ENCODE results near the gene MAP4K4. TPM values are rescaled to one million over a fixed set of nuclear protein-coding genes. Genes with fewer than 3 reads are reported as not detected.
"Not testable (repeated sequence)": the region's sequence is repeated elsewhere in the genome, so short reads cannot be mapped to it uniquely, and the experiment has no call there.

Gene MAP4K4
- total RNA-seq, 4 donors from 2014 or later: 33.8 to 47.3 (median 35.7) TPM

DNA sequence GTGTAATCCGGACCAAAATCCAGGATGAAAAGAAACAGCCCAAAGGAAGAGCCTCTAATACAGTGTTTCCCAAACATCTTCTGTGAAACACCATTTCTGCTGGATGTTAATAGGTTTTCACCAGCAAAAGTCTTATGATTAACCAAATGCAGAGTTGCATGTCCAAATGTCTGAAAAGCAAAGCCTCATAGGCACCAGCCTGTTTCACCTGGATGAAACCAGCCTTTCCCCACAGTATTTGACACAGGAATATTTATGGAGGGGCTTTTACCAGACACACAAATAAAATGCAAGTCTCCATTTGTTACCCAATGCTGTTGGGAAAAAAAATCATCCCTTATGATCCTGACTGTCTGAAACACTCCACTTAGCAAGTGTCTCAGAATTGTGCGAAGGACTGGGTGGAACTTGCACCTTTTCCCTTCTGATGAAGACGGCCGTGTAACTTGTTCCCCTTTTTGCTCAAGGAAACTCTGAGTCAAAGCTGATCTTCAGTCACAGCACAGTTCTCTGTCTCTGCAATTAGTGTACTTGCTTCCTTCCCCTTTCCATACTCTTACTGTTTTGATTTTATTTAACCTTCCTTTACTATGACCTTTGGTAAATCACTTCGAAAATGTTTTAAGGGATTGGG, 223.9 kb downstream of the MAP4K4 start:
- Histone ChIP-seq H3K4me3 (replicated peaks in 1 of 3) (no peak overlapping the region), H3K36me3 (no peaks in the 10 kb centered on the region), H3K27me3 (no peaks in the 10 kb centered on the region), H3K4me1 (no peaks in the 10 kb centered on the region), H3K27ac (no peak overlapping the region), H3K9me3 (no peaks in the 10 kb centered on the region)
- intact Hi-C loops (cut with DNase I): no loop called here
- DNase-seq: no peak
- no peak for TF ChIP-seq POLR2A (IDR thresholded peaks at IDR 0.05)
- TF ChIP-seq, protein P1, sequence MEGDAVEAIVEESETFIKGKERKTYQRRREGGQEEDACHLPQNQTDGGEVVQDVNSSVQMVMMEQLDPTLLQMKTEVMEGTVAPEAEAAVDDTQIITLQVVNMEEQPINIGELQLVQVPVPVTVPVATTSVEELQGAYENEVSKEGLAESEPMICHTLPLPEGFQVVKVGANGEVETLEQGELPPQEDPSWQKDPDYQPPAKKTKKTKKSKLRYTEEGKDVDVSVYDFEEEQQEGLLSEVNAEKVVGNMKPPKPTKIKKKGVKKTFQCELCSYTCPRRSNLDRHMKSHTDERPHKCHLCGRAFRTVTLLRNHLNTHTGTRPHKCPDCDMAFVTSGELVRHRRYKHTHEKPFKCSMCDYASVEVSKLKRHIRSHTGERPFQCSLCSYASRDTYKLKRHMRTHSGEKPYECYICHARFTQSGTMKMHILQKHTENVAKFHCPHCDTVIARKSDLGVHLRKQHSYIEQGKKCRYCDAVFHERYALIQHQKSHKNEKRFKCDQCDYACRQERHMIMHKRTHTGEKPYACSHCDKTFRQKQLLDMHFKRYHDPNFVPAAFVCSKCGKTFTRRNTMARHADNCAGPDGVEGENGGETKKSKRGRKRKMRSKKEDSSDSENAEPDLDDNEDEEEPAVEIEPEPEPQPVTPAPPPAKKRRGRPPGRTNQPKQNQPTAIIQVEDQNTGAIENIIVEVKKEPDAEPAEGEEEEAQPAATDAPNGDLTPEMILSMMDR (IDR thresholded peaks at IDR 0.05): no peak
- WGBS, 2 donors: 80 to 87% methylated on average over 5 of the region's 5 CpGs

DNA sequence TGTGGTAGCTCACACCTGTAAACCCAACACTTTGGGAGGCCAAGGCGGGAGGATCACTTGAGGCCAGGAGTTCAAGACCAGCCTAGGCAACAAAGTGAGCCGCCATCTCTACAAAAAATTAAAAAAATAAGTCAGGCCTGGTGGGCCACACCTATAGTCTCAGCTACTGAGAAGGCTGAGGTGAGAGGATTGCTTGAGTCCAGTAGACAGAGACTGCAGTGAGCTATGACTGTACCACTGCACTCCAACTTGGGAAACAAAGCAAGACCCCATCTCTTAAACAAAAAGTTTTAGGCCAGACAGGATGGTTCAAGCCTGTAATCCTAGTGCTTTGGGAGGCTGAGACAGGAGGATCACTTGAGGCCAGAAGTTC, 224.4 kb downstream of the MAP4K4 start:
- intact Hi-C loops (cut with DNase I): no loop called here
- H3K4me3 ChIP-seq (replicated peaks in 1 of 3): no peak overlapping the region
- H3K27ac ChIP-seq: no peak overlapping the region
- H3K9me3 ChIP-seq: no peaks in the 10 kb centered on the region
- H3K27me3 ChIP-seq: no peaks in the 10 kb centered on the region
- WGBS, 2 donors: 92 to 95% methylated on average over 2 of the region's 2 CpGs
- H3K36me3 ChIP-seq: no peaks in the 10 kb centered on the region
- DNase-seq: no peak
- TF ChIP-seq, protein P1 (IDR thresholded peaks at IDR 0.05): no peak
- no peak for TF ChIP-seq POLR2A (IDR thresholded peaks at IDR 0.05)
- H3K4me1 ChIP-seq: no peaks in the 10 kb centered on the region

DNA sequence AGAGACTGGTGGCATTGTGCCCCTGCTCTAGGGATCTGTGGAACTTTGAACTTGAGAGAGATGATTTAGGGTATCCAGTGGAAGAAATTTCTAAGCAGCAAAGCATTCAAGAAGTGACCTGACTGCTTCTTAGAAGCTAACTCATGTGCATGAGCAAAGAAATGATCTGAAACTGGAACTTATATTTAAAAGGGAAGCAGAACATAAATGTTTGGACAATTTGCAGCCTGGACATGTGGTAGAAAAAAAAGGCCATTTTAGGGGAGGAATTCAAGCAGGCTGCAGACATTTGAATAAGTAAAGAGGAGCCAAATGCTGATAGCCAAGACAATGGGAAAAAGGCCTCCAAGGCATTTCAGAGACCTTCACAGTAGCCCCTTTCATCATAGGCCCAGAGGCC, 226.8 kb downstream of the MAP4K4 start:
- H3K9me3 ChIP-seq; H3K4me1 ChIP-seq; intact Hi-C loops (cut with DNase I); H3K36me3 ChIP-seq; H3K27me3 ChIP-seq; H3K27ac ChIP-seq; H3K4me3 ChIP-seq (replicated peaks in 1 of 3); DNase-seq: not testable (repeated sequence)

GRCh38 chr2:101930019-101930418, 232.5 kb downstream of the MAP4K4 start:
- no peak overlapping the region for H3K4me3 ChIP-seq (replicated peaks in 1 of 3)
- H3K27me3 ChIP-seq: no peaks in the 10 kb centered on the region
- no peak overlapping the region for H3K27ac ChIP-seq
- TF ChIP-seq, protein P1 (IDR thresholded peaks at IDR 0.05): no peak
- TF ChIP-seq POLR2A (IDR thresholded peaks at IDR 0.05): no peak
- H3K9me3 ChIP-seq: no peaks in the 10 kb centered on the region
- no peaks in the 10 kb centered on the region for H3K4me1 ChIP-seq
- intact Hi-C loops (cut with DNase I): no loop called here
- WGBS, 2 donors: 61 to 63% methylated on average over 3 of the region's 3 CpGs
- DNase-seq: peak; percentile 69 to 84
- H3K36me3 ChIP-seq: no peaks in the 10 kb centered on the region

- WGBS, 2 donors: 81 to 84% methylated on average over 4 of the region's 4 CpGs
- intact Hi-C loops (cut with DNase I): no loop called here
- no peak for TF ChIP-seq POLR2A (IDR thresholded peaks at IDR 0.05)
- TF ChIP-seq, protein P1 (IDR thresholded peaks at IDR 0.05): no peak
These were observed 233.3 kb downstream of the MAP4K4 start for GRCh38 chr2:101930847-101931246.

GRCh38 chr2:101931402-101931801, 233.9 kb downstream of the MAP4K4 start:
- no peaks in the 10 kb centered on the region for H3K9me3 ChIP-seq
- TF ChIP-seq POLR2A (IDR thresholded peaks at IDR 0.05): no peak
- TF ChIP-seq, protein P1 (IDR thresholded peaks at IDR 0.05): no peak
- no peaks in the 10 kb centered on the region for H3K4me1 ChIP-seq
- no peaks in the 10 kb centered on the region for H3K36me3 ChIP-seq
- H3K27me3 ChIP-seq: no peaks in the 10 kb centered on the region
- H3K4me3 ChIP-seq (replicated peaks in 1 of 3): no peak overlapping the region
- no peak for DNase-seq
- no peak overlapping the region for H3K27ac ChIP-seq
- intact Hi-C loops (cut with DNase I): no loop called here
- 73 to 91% methylated on average over 3 of the region's 3 CpGs for WGBS, 2 donors

More at GRCh38 chr2:101930847-101931246, 233.3 kb downstream of the MAP4K4 start:
- H3K36me3 ChIP-seq: no peaks in the 10 kb centered on the region
- no peaks in the 10 kb centered on the region for H3K4me1 ChIP-seq
- no peaks in the 10 kb centered on the region for H3K27me3 ChIP-seq
- H3K27ac ChIP-seq: no peak overlapping the region
- no peak for DNase-seq
- H3K9me3 ChIP-seq: no peaks in the 10 kb centered on the region
- no peak overlapping the region for H3K4me3 ChIP-seq (replicated peaks in 1 of 3)

GRCh38 chr2:101935764-101936163, 238.3 kb downstream of the MAP4K4 start:
- H3K4me3 ChIP-seq (replicated peaks in 1 of 3); H3K36me3 ChIP-seq; intact Hi-C loops (cut with DNase I); DNase-seq; H3K9me3 ChIP-seq; H3K4me1 ChIP-seq; H3K27ac ChIP-seq; H3K27me3 ChIP-seq: not testable (repeated sequence)
- WGBS, 2 donors: 50 to 68% methylated on average over 2 to 3 of the region's 4 CpGs

Data from thyroid gland (tissue), 4 donors.